OCI-LY7 (cell line): ENCODE data around the gene POU3F2. TPM values are rescaled to one million over a fixed set of nuclear protein-coding genes. Genes with fewer than 3 reads are reported as not detected.

Experiments
- BruUV-seq: library from RNA; stranded (reverse); fragments of 400-500 nt; replicated peaks from 2 replicates; lab custom pipeline; 2021; lab: Mats Ljungman, UMichigan
- CTCF ChIA-PET: fragments of 300-600 bp; sonication (Branson Sonifier 250); formaldehyde crosslinking; loops from one replicate; lab custom pipeline; 2022; ENCODE audit warnings: antibody characterized with exemption; ENCODE audit not compliant: unreplicated experiment; lab: Charles Lee
- POLR2A ChIA-PET: fragments of 300-600 bp; sonication (Branson Sonifier 250); formaldehyde crosslinking; loops from one replicate; lab custom pipeline; 2022; ENCODE audit warnings: antibody characterized with exemption; lab: Charles Lee
- DNase-seq: peaks from one replicate; pipeline ENCODE4 v3.0.0-alpha.2; 2015; ENCODE audit warnings: low spot score
- H2AFZ ChIP-seq: fragments of 200-600 bp; sonication (generic), shearing (Covaris generic); 2 replicates; pipeline ENCODE4 v1.6.1; 2014; ENCODE audit warnings: mild to moderate bottlenecking, antibody characterized with exemption, low read length, moderate library complexity
- H3K27ac ChIP-seq: fragments of 200-600 bp; sonication (generic); 2 replicates; pipeline ENCODE4 v1.5.1; 2014; ENCODE audit warnings: mixed run types, low read depth, mild to moderate bottlenecking, moderate library complexity, low read length, inconsistent platforms; ENCODE audit not compliant: poor library complexity, severe bottlenecking
- H3K36me3 ChIP-seq: fragments of 200-600 bp; sonication (generic); 2 replicates; pipeline ENCODE4 v1.6.1; 2014; ENCODE audit warnings: mild to moderate bottlenecking, antibody characterized with exemption, low read length, moderate library complexity, mixed read lengths; ENCODE audit not compliant: insufficient read depth
- H3K4me1 ChIP-seq: fragments of 200-600 bp; sonication (generic); 2 replicates; pipeline ENCODE4 v1.5.1; 2014; ENCODE audit warnings: mild to moderate bottlenecking, low read length; ENCODE audit not compliant: insufficient read depth, poor library complexity, severe bottlenecking
- H3K4me2 ChIP-seq: fragments of 200-600 bp; sonication (generic); 2 replicates; pipeline ENCODE4 v1.6.1; 2014; ENCODE audit warnings: mild to moderate bottlenecking, low read length
- H3K4me3 ChIP-seq: fragments of 200-600 bp; sonication (generic); 2 replicates; pipeline ENCODE4 v1.5.1; 2014; ENCODE audit warnings: mild to moderate bottlenecking, low read depth, low read length; ENCODE audit not compliant: poor library complexity, severe bottlenecking
- H3K79me2 ChIP-seq: fragments of 200-600 bp; sonication (generic); 2 replicates; pipeline ENCODE4 v1.6.1; 2016; ENCODE audit warnings: low read depth, mild to moderate bottlenecking, low read length, moderate library complexity, mixed read lengths; ENCODE audit not compliant: insufficient read depth
- H3K9me2 ChIP-seq: fragments of 200-600 bp; sonication (generic); 2 replicates; pipeline ENCODE4 v1.6.1; 2016; ENCODE audit warnings: mild to moderate bottlenecking, low read length, mixed read lengths; ENCODE audit not compliant: insufficient read depth
- H3K9me3 ChIP-seq: fragments of 200-600 bp; sonication (generic); 2 replicates; pipeline ENCODE4 v1.6.1; 2014; ENCODE audit warnings: mild to moderate bottlenecking, mixed run types, low read length, mixed read lengths
- H4K20me1 ChIP-seq: fragments of 200-600 bp; sonication (generic); 2 replicates; pipeline ENCODE4 v1.6.1; 2014; ENCODE audit warnings: mild to moderate bottlenecking, antibody characterized with exemption, low read length, moderate library complexity, mixed read lengths; ENCODE audit not compliant: insufficient read depth
- EZH2phosphoT487 ChIP-seq: fragments of 200-600 bp; sonication (generic); IDR thresholded peaks from 2 replicates; pipeline ENCODE4 v1.6.1; 2018; ENCODE audit warnings: low read depth, borderline replicate concordance, mild to moderate bottlenecking, mixed run types, antibody characterized with exemption, low read length, moderate library complexity, mixed read lengths
- intact Hi-C: fragments of 100-400 bp; cut with micrococcal nuclease; formaldehyde crosslinking; loops from one replicate; pipeline ENCODE4 v1.10.0; 2022; ENCODE audit not compliant: unreplicated experiment
- total RNA-seq, 2 experiments: library from RNA; depleted of rRNA in 1 of 2; stranded (reverse); fragments of >200 nt in 1 of 2; shearing (Covaris generic) in 1 of 2; gene quantifications; 2 replicates each; pipeline ENCODE4 v1.2.3, GENCODE V29; 2014 to 2022
- TF ChIP-seq, protein P1 (sequence below): fragments of 200-600 bp; sonication (generic); conservative IDR thresholded peaks from 2 replicates; pipeline ENCODE4 v1.5.1; 2014; ENCODE audit warnings: mild to moderate bottlenecking, antibody characterized with exemption, low read length, moderate library complexity, mixed read lengths

Gene POU3F2
- total RNA-seq, 2 experiments from 2014 or later, result not detected

DNA sequence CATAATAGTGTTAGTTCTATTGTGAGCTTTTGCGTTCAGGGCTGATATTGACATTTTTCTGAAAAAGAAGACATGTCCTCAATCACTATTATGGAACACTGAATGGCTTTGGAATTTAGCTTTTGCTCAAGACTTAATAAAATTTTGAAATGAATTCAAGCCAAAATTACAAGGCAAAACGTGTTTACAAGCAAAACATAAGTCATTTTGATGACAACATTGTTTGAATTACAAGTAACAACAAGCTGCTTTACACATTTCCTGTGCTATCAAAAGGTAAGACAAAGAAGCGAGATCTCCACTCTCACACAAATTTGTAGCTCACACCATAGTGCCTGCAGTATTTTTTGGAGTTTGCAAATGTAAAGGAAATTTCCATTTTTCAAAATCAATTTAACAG is 37.4 kb downstream of the POU3F2 start:
- intact Hi-C loops, result no loop called here
- DNase-seq, result no peak
- no TSS peak for BruUV-seq
- no peaks in the 10 kb centered on the region for H3K4me1 ChIP-seq
- H3K79me2 ChIP-seq, result no peaks in the 10 kb centered on the region
- no peak overlapping the region for H2AFZ ChIP-seq
- H3K27ac ChIP-seq, result no peak overlapping the region
- peaks cover 23% of the 10 kb centered on the region for H3K36me3 ChIP-seq
- ChIA-PET POLR2A (interaction anchor here (0.6 kb wide), 1 partner anchor 86 kb away, joined by 3 read pairs; no protein-coding TSS in a partner anchor), CTCF (no interaction called here)
- no peak overlapping the region for H3K4me3 ChIP-seq
- no peaks in the 10 kb centered on the region for H4K20me1 ChIP-seq
- H3K9me3 ChIP-seq, result no peaks in the 10 kb centered on the region
- H3K4me2 ChIP-seq, result no peak overlapping the region
- TF ChIP-seq, protein P1, sequence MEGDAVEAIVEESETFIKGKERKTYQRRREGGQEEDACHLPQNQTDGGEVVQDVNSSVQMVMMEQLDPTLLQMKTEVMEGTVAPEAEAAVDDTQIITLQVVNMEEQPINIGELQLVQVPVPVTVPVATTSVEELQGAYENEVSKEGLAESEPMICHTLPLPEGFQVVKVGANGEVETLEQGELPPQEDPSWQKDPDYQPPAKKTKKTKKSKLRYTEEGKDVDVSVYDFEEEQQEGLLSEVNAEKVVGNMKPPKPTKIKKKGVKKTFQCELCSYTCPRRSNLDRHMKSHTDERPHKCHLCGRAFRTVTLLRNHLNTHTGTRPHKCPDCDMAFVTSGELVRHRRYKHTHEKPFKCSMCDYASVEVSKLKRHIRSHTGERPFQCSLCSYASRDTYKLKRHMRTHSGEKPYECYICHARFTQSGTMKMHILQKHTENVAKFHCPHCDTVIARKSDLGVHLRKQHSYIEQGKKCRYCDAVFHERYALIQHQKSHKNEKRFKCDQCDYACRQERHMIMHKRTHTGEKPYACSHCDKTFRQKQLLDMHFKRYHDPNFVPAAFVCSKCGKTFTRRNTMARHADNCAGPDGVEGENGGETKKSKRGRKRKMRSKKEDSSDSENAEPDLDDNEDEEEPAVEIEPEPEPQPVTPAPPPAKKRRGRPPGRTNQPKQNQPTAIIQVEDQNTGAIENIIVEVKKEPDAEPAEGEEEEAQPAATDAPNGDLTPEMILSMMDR, result no peak
- no peak for TF ChIP-seq EZH2phosphoT487
- no peaks in the 10 kb centered on the region for H3K9me2 ChIP-seq

DNA sequence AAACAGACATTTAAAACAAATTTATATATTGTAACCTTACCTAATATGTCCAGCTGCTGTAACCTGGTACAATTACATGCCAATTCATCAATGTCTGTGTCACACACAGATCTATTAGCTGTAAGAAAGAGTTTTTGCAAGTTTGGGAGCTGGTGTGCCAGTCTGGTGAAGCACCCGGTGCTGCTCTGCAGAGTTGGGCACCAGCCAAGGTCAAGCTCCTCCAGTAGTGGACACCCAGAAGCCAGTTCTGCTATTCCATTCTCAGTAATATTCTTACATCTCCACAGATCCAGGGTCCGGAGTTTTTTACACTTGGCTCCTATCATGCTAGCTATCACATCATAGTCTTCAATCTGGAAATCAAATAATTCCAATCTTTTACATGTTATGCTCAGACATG is 41.0 kb downstream of the POU3F2 start:
- no peaks in the 10 kb centered on the region for H4K20me1 ChIP-seq
- TF ChIP-seq EZH2phosphoT487, result no peak
- TF ChIP-seq, protein P1, result no peak
- no peak overlapping the region for H3K27ac ChIP-seq
- H3K79me2 ChIP-seq, result no peaks in the 10 kb centered on the region
- H3K4me3 ChIP-seq, result no peak overlapping the region
- DNase-seq, result no peak
- H3K4me1 ChIP-seq, result no peaks in the 10 kb centered on the region
- no peaks in the 10 kb centered on the region for H3K9me3 ChIP-seq
- H3K36me3 ChIP-seq, result peaks cover 33% of the 10 kb centered on the region
- POLR2A ChIA-PET, result no interaction called here
- no peak overlapping the region for H3K4me2 ChIP-seq
- H3K9me2 ChIP-seq, result no peaks in the 10 kb centered on the region
- intact Hi-C loops, result no loop called here
- no peak overlapping the region for H2AFZ ChIP-seq
- CTCF ChIA-PET, result no interaction called here
- no TSS peak for BruUV-seq

DNA sequence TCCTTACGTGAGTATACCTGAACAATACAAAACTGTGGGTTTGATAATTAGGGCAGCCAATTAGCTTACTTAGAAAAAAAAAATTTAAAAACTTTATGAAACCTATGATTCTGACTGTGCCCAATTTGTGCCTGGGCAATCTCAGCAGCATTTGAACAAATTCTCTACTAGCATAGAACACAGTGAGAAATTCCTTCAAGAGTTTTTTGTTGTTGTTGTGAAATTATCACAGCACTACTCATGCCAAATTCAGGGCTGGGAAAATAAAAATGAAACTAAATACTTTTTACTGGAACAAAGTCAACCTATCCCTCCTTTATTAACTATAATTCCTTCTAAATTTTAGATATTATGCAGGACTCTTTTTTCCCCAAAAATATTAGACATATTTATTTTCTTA is 42.9 kb downstream of the POU3F2 start:
- no peak for DNase-seq
- no peak overlapping the region for H3K27ac ChIP-seq
- no peaks in the 10 kb centered on the region for H3K4me1 ChIP-seq
- intact Hi-C loops, result no loop called here
- no peaks in the 10 kb centered on the region for H4K20me1 ChIP-seq
- no peak overlapping the region for H3K4me3 ChIP-seq
- H3K79me2 ChIP-seq, result no peaks in the 10 kb centered on the region
- peaks cover 27% of the 10 kb centered on the region; the same call in 1 of the 2 replicates for H3K36me3 ChIP-seq
- ChIA-PET CTCF (no interaction called here), POLR2A (no interaction called here)
- H3K9me2 ChIP-seq, result no peaks in the 10 kb centered on the region
- TF ChIP-seq, protein P1, result no peak
- no peak for TF ChIP-seq EZH2phosphoT487
- no peaks in the 10 kb centered on the region for H3K9me3 ChIP-seq
- no peak overlapping the region for H2AFZ ChIP-seq
- no peak overlapping the region for H3K4me2 ChIP-seq
- BruUV-seq, result no TSS peak
